ENCODE results near the gene RASSF4. TPM values are rescaled to one million over a fixed set of nuclear protein-coding genes. Genes with fewer than 3 reads are reported as not detected.

Gene RASSF4
- total and polyA plus RNA-seq, 11 donors = 48.3 to 125 (median 78.9) TPM

DNA sequence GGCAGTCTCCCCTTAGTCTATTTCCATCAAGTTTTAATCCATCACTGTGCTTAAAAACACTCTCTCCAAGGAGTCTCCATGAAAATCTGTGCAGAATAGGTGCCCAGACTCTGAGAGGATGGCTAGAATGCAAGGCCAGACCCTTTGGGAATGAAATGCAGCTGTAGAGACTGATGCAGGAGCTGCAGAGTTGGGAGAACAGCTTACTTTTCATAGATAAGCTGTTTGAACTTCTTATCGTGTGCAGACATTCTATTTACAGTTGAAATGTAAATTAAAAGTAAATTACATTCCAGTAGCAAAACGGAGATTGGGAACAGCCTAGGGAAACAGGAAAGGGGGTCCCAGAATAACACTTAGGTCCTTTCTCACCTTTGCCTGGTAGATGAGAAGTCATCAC, 56.0 kb downstream of the RASSF4 start:
- H3K4me1 ChIP-seq = no peaks in the 10 kb centered on the region
- TF ChIP-seq, protein P1, sequence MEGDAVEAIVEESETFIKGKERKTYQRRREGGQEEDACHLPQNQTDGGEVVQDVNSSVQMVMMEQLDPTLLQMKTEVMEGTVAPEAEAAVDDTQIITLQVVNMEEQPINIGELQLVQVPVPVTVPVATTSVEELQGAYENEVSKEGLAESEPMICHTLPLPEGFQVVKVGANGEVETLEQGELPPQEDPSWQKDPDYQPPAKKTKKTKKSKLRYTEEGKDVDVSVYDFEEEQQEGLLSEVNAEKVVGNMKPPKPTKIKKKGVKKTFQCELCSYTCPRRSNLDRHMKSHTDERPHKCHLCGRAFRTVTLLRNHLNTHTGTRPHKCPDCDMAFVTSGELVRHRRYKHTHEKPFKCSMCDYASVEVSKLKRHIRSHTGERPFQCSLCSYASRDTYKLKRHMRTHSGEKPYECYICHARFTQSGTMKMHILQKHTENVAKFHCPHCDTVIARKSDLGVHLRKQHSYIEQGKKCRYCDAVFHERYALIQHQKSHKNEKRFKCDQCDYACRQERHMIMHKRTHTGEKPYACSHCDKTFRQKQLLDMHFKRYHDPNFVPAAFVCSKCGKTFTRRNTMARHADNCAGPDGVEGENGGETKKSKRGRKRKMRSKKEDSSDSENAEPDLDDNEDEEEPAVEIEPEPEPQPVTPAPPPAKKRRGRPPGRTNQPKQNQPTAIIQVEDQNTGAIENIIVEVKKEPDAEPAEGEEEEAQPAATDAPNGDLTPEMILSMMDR (IDR thresholded peaks at IDR 0.05) = no peak
- no peak for TF ChIP-seq POLR2A (IDR thresholded peaks at IDR 0.05)
- ATAC-seq (no peak), DNase-seq (no peak)
- no peaks in the 10 kb centered on the region for H3K9me3 ChIP-seq
- no peaks in the 10 kb centered on the region for H3K27me3 ChIP-seq
- H3K36me3 ChIP-seq = no peaks in the 10 kb centered on the region
- H3K4me3 ChIP-seq = no peak overlapping the region
- intact Hi-C loops (cut with DNase I) = no loop called here
- H3K27ac ChIP-seq = no peak overlapping the region
- WGBS, 4 donors = 48 to 57% (median 52%) methylated on average over 2 of the region's 2 CpGs

DNA sequence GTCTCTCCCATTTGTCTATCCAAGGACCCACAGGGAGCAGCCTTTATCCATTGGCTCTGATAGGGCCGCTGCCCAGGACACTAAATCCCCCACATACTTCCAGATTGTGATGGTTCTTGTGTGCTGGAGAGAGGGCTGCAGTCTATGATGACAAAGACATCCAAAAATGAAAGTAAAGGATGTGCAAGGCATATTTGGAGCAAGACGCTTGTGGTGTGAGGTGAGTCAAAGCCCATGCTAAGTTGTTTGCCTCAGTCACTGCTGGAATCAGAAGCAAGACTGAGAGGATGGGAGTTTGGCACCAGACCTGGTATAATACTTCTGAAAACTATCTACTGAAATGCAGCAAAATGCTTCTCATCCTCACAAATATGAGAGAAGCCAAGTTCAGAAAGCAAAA, 63.8 kb downstream of the RASSF4 start:
- Histone ChIP-seq H3K36me3 (no peaks in the 10 kb centered on the region), H3K9me3 (peaks cover 0 to 22% (median 4%) of the 10 kb centered on the region in 12 donors), H3K4me3 (no peak overlapping the region), H3K27ac (no peak overlapping the region), H3K27me3 (no peaks in the 10 kb centered on the region), H3K4me1 (no peaks in the 10 kb centered on the region)
- TF ChIP-seq POLR2A (IDR thresholded peaks at IDR 0.05) = no peak
- TF ChIP-seq, protein P1 (IDR thresholded peaks at IDR 0.05) = no peak
- DNase-seq = no peak
- 64 to 90% (median 81%) methylated on average over 2 of the region's 2 CpGs for WGBS, 4 donors
- ATAC-seq = no peak
- intact Hi-C loops (cut with DNase I) = loop anchor here in 1 of 10 donors (10.0 kb wide), 1 partner anchor 191 kb away; no protein-coding TSS in a partner anchor

DNA sequence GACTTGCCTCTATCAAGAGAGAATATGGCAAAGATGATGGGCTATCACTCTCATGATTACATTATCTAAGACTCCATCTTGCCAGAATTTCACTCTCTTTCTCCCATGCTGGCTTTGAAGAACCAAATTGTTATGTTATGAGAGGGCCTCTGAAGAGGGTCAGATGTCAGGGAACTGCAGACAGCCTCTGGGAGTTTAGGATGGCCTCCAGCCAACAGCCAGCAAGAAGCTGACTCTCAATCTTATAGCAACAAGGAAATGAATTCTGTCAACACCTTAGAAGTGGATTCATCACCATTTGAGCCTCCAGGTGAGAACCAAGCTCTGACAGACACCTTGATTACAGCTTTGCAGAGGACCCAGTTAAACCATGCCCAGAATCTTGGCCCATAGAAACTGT, 74.7 kb downstream of the RASSF4 start:
- intact Hi-C loops (cut with DNase I) = no loop called here
- Histone ChIP-seq H3K27ac (no peak overlapping the region), H3K4me3 (no peak overlapping the region), H3K27me3 (peaks cover 0 to 3% (median 0%) of the 10 kb centered on the region in 9 donors), H3K9me3 (peaks cover 0 to 24% (median 8%) of the 10 kb centered on the region in 12 donors), H3K4me1 (no peaks in the 10 kb centered on the region), H3K36me3 (no peaks in the 10 kb centered on the region)
- TF ChIP-seq POLR2A (IDR thresholded peaks at IDR 0.05) = no peak
- TF ChIP-seq, protein P1 (IDR thresholded peaks at IDR 0.05) = no peak
- ATAC-seq (no peak), DNase-seq (no peak)

DNA sequence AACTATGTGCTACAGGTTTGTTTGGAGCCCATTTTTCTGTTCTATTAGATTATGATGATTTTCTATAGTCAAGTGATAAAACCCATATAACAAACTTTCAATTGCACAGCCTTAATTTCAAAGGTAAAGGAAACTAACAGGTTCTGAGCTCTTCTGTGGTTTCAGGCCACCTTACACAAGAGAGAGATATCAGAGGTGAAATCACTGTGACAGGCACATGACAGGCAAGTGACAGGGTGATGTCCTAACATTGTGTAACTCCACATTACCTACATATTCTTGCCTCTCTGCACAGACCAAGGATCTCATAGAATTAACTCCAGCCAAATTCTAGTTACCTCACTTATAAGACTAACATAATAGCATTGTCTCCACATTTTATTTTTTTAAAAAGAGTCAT, 76.1 kb downstream of the RASSF4 start:
- TF ChIP-seq POLR2A (IDR thresholded peaks at IDR 0.05) = no peak
- TF ChIP-seq, protein P1 (IDR thresholded peaks at IDR 0.05) = no peak
- intact Hi-C loops (cut with DNase I) = no loop called here
- H3K36me3 ChIP-seq = no peaks in the 10 kb centered on the region
- H3K27ac ChIP-seq = no peak overlapping the region
- ATAC-seq (no peak), DNase-seq (no peak)
- peaks cover 0 to 11% (median 3%) of the 10 kb centered on the region in 12 donors for H3K9me3 ChIP-seq
- H3K4me1 ChIP-seq = no peaks in the 10 kb centered on the region
- H3K27me3 ChIP-seq = peaks cover 0 to 3% (median 0%) of the 10 kb centered on the region in 9 donors
- no peak overlapping the region for H3K4me3 ChIP-seq

All from heart left ventricle (tissue), 16 donors.